Hindlimb muscle (tissue), 1 donor: ENCODE results near the gene ADAMTS16. TPM values are rescaled to one million over a fixed set of nuclear protein-coding genes. Genes with fewer than 3 reads are reported as not detected.

Experiments
- DNase-seq: peaks from one replicate; pipeline ENCODE4 v3.0.0-alpha.2; 2013
- polyA plus RNA-seq: library from polyadenylated mRNA; unstranded; fragments of 120-200 nt; gene quantifications from one replicate; pipeline ENCODE4 v1.2.1, GENCODE V29; 2013; ENCODE audit not compliant: insufficient read length

Gene ADAMTS16
- polyA plus RNA-seq, 1 donor = 7.4 TPM

DNA sequence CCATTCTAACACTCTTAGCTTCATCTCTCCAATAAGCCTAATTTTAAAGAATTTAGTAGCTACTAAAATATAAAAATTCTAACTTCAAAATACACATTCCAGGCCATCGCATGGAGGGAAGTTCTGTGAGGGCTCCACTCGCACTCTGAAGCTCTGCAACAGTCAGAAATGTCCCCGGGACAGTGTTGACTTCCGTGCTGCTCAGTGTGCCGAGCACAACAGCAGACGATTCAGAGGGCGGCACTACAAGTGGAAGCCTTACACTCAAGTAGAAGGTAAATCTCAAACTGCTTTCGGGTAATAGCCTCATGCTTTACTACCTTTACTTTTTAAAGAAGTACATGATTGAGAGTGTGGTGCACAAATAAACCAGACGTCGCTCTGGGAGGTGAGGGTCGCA, 94.8 kb downstream of the ADAMTS16 start:
- no peak for DNase-seq

DNA sequence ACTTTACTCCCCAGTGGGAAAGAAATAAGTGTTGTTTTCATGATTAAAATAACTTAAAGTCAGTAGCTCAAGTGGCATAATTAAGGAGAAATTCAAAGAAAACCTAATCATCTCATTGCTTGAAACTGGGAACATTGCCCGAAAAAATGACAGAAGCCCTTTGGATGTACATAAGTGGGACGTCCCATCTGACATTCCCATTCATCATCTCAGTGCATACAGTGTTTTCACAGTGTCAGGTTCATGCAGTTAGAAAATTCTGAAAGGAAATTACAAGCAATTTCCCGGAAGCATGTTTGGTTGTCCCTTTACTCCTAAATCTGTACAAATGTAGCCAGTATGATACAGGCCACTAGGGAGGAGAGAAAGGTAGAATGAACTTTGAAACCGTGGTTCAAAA, 95.6 kb downstream of the ADAMTS16 start:
- DNase-seq = no peak

DNA sequence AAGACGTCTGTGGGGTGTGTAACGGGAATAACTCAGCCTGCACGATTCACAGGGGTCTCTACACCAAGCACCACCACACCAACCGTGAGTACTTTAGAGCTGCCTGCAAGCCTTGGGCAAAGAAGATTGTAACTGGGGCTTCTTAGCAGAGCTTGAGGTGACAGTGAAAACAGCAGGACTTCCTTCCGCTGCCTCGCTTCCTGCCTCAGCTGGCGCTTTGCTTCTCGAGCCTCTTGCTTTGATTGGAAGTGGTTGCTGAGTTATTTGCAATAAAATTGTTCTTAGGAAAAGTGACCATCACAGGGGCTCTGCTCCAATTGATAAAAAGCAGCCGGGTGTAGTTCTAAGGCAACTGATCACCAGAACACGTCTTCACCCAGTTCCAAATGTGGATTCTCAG, 99.1 kb downstream of the ADAMTS16 start:
- DNase-seq = no peak

DNA sequence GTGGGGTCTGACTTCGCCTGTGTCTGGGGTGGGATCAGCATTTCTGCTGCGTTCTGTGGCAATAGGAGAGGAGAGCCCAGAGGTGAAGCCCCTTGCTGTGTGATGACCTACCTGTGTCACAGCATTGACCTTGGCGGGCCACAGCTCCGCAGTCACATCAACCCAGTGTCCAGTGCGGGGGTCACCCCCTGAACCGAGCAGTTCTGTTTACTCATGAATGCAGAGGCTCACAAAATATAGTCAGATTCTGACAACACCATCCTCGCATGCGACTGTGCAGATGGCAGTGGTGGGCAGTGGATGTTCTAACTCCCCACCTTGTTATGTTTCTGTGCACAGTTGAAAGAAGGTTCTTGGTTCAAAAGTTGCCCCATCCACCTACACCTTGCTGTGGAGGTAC, 100.1 kb downstream of the ADAMTS16 start:
- DNase-seq = no peak

DNA sequence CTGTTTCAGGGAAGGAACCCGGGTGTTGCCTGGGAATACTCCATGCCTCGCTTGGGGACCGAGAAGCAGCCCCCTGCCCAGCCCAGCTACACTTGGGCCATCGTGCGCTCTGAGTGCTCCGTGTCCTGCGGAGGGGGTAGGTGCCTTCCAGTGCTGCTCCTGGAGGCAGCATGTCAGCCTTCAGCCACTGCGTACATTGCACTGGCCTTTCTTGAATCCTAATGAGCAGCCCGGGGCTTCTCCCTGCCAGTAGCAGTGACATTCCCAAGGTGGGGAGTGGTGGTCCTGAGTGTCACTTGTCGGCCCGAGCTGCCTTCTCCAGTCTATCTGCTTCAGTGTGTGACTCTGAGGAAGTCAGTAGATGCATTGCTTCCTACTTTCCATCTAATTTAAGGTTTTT, 101.9 kb downstream of the ADAMTS16 start:
- DNase-seq = no peak

DNA sequence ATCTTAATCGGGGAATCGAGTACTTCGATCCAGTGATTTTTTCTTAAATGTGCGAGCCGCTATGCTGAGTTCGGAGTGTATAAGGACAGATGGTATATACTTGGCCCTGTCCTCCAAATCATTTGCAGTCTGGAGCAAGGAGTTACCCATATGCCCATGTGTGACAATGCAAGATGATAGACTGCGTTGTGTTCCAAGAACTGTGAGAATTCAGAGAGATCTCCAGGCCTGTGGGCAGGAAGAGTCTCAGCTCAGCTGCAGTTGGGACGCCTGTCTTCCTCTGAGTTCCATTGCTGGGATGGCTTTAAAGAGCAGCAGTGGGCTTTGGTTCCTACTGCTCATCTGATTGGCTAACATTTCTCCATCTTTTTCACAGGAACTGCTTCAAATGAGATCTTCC, 106.6 kb downstream of the ADAMTS16 start:
- no peak for DNase-seq

DNA sequence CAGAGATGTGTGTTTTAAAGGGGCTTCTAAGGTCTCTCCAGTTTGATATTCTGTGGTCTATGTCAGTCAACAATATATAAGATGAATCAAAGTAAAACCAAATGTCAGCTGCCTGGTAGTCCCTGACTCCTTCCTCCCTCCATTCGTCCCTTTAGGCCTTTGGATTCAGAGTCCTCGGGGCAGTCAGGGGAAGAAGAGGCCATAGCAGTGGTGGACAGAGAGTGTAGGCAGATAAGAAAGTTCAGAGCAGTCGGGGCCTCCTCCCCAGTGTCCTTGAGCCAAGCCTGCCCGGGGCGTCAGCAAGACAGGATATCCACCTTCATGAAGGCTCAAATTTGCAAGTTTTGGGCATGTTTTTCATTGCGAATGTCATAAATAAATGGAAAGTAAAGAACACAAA, 110.6 kb downstream of the ADAMTS16 start:
- DNase-seq = no peak

DNA sequence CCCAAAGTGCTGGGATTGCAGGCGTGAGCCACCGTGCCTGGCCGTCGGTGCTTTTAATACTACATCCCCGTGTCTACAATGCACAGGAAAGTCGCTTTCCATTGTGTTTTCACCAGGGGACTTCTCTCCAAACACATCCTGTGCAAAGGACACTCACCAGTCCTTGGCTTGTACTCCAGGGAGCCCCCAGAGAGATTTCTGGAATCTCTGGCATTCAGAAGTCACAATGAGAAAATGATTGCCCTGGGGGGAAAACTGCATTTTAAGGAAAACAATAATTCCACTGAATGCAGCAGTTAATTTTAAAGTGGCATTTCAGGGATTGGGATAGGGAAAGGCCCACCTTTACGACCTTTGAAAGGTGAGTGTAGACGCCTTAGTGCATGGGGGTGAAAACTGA, 112.0 kb downstream of the ADAMTS16 start:
- no peak for DNase-seq

DNA sequence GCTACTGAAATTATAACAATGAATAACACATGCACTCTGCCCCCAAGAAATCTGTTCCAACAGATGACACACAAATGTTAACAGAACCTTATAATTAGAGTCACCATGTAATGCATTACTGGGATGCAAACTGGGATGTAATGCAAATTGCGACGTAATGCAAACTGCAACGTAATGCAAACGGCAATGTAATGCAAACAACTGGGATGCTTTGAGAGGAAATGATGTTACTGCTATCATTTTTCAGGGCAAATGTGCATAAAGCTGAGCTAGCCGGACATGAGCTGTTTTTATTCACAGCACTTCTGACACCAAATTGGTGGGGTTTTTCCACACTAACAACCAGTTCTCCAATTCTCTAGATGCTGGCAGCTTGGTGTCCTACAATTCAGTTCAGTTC, 117.2 kb downstream of the ADAMTS16 start:
- no peak for DNase-seq

DNA sequence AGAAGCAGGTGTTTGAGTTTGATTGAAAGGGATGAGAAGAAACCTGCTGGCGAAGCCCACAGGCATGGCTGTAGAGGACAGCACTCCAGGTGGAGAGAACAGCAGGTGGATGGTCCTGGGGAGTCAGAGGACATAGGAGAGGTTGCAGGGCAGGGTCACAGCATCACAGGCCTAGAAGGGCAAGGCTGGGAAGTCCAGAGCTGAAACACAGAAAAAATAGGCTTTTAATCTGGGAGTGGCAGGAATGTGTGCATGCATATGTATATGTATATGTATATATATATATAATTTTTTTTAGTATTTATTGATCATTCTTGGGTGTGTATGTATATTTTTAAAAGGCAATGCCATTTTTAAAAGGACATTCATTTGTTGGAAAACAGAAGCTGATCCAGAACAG, 118.4 kb downstream of the ADAMTS16 start:
- no peak for DNase-seq

DNA sequence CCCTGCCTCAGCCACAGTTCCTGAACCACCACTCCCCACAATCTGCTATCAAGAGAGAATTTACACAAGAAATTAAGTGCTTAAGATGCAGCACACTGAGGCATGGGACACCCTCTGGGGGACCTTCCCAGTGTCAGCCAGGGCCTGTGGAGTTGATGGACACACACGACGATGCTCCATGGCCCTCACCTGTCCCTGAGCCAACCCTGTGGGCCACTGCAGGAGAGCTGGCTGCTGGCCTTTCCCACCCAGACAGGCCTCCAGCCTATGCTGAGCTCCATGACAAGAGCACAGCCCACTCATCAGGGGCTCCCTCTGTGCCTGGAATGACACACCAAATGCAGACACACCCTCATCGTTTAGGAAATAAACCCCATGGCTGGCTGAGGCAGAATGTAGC, 124.6 kb downstream of the ADAMTS16 start:
- DNase-seq = no peak

DNA sequence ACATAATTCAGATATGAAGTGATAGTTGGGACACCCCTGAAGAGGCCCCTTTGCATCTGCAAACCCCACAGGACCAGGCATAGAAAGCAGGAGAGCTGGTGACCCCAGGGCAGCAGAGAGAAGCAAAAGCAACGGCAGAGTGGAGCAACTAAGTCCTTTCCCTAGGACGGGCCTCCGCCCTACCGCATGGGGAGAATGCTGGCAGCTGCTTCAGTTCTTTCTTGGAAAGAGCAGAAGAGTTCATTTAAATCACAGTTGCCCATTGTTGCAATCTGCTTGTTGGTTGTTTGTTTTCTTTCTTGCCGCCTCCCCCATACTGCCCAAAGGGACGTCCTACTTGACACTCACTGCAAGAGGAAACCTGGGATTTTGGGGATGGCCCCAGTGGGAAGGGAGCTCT, 126.2 kb downstream of the ADAMTS16 start:
- no peak for DNase-seq

DNA sequence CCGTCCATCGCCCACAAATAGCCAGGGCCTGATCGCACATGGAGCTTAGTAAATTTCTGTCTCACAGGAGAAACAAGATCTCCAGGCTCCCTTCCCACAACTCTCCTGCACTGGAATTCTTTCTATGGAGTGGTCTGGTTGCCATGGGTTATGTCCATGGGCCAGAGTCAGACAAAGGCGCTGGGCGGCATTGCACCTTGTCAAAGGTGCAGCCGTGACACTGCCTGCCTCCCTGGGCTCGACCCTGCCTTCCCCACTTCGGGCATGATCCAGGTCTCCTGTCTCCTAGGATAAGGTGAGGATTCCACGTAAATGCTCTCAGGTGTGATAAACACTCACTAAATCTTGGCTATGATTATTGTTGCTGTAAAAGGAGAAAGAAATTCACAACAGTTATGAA, 130.0 kb downstream of the ADAMTS16 start:
- no peak for DNase-seq

DNA sequence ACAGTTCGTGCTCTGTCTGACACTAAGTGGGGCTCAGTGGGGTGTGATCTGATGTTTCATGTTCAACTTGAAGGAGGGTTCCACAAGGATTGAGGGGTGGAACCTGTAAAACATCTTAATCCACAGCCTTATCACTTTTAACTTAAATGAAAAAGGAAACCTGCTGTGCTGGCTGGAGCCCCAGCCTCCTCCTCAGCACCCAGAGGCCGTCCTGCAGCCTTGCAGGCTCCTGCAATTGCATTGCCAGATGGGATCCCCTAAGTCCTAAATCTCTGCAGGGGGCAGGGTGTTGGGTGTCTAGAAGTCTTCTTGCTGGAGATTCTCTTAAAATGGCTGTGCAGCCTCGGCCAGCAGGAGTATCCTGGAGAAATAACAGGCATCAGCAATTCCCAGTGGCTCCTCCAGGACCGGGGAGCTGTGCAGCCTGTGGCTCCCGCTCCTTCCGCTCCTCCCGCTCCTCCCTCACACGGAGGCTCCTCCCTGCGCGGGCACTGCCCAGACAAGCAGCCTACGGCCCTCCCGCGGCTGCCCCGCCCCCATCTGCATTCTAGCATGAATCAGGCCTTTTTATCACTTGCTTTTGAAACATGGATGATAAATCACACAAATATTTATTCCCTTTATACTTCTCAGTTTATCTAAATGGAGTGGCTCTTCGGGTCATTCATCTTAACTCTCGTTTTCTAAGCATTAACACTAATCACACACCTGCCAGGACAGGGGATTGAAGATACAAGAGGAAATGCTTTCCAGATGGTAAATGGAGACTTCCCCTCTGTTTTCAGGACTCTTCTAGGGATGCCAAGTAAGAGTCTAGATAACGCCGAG, 131.0 kb downstream of the ADAMTS16 start:
- no peak for DNase-seq

DNA sequence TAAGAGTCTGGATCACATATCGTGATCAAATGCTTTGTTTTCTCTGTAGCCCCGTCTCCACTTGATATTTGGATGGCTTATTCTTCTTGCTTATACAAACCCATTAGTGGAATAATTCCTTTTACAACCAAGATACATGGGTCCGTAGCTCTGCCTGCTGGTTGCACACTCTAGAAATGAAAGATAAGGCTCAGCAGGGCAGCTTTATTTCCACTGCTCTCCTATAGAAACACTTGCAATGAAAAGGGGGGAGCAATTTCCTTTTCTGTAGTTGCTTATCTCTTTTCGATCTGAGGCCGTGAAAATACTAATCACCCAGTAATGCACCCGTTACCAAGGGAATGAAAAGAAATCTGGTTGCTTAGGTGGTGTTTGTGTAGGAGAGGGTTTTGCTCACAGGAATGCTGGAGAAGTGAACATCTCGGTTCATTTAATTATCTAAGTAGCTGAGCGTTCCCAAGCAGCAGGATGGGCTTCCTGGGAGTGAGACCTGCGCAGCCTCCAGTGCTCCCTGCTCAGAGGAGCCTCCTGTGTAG, 131.7 kb downstream of the ADAMTS16 start:
- DNase-seq = no peak

DNA sequence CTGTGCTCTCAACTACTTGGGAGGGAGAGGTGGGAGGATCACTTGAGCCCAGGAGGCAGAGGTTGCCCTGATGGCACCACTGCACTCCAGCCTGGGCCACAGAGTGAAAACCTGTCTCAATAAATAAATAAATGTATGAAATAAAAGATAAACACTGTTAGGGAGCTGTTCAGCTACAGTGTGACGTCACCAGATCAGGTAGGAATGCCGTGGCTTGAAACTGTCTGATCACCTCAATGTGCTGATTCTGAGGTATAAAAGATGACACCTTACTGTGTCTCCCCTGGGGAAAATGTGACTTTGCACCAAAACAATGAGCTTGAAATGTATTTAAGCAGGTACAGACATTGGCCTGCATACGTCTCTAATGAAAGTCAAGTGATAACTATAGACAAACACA, 133.3 kb downstream of the ADAMTS16 start:
- no peak for DNase-seq

DNA sequence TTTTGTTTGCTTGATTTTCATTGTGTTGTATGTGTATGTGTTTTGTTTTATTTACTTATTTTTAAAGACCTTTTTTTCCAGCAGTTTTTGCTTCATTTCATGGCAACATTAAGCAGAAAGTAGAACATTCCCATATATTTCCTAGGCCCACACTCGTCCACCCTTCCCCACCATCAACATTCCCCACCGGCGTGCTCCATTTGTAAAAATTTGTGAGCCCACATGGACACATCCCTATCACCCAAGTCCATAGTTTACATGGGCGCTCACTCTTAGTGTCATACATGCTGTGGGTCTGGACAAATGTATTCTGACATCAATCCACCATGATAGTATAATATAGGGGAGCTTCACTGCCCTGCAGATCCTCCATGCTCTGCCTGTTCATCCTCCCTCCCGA, 133.8 kb downstream of the ADAMTS16 start:
- no peak for DNase-seq

DNA sequence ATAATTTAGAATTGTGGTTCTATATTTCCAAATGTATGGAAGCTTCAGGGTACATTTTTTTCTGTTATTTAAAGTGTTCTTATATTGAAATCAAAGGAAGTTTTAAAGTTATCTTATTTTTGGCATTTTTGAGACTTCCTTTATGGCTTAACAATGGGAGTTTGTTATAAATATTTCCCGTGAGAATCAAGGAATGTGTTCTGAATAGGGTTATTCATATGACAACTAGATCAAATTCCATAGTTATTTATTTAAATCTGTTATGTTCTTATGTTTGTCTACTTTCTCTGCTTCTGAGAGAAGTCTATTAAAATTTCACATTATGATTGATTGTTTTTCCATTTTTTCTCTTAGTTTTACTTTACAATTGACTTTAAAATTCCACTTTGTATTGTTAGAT, 135.1 kb downstream of the ADAMTS16 start:
- no peak for DNase-seq

DNA sequence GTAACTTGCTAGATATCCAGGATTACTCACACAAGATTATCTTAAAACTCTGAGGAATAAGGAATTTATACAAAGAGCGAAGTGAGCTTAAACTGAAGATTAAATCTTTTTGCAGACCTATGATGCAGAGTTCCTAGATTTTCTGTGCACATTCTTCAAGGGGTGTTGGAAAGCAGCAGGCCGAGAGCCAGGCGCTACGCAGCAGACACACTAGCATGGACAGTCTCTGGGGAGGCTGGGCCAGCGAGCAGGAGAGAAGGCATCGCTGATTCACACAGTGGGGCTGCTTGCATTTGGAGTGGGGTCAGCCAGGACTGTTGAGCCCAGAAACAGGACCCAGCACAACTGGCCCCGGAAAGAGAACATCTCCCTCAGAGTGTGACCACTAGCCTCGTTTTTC, 136.3 kb downstream of the ADAMTS16 start:
- DNase-seq = no peak

DNA sequence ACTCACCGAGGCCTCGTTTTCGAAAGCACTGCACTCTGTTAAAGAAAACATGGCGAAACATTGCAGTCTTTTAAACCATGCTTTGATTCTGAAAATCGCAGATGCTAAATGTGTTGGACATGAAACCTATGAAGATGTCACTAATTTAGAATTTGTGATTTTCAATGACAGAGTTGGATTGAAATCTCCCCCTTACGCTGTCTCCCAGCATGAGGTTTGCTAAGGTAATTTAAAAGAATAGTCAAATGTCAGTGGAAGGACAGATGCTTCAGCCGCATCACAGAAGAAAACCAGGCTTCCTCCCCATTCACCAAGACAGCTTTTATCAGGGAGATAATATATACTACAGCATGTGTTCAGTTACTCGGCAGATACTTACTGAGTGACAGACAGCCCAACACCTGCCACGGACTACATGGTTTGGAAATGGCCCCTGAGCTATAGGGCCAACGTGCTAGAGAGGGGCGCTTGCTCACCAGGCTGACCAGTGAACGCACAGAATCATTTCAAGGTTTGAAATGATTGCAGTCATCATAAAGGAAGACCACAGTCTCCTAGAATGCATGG, 136.9 kb downstream of the ADAMTS16 start:
- DNase-seq = no peak

DNA sequence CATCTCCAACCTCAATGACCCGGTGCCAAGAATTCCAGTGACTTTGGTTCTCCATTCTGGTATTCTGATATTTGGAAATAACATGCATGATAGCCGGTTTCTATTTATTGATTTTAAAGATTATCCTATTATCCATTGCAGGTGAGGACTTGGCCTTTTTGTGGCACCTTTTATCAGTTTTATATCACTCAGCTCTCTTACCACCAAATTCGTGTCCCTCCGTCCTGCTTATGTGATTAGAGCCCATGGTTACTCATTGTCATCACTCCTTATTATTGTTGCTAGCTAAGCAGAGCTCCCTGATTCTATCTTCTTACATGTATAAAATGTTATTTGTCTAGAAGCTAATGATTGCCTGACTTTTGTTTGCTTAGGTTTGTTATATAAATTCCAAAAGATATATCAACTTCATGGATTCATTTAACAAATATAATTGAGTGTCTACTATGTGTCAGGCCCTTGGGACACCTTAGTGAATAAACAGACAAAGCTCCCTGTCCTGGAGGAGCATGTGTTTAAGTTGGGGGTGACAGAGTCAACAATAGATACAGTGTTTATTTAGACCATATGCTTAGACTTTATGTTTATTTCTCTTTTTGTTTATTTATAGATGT, 138.2 kb downstream of the ADAMTS16 start:
- no peak for DNase-seq

DNA sequence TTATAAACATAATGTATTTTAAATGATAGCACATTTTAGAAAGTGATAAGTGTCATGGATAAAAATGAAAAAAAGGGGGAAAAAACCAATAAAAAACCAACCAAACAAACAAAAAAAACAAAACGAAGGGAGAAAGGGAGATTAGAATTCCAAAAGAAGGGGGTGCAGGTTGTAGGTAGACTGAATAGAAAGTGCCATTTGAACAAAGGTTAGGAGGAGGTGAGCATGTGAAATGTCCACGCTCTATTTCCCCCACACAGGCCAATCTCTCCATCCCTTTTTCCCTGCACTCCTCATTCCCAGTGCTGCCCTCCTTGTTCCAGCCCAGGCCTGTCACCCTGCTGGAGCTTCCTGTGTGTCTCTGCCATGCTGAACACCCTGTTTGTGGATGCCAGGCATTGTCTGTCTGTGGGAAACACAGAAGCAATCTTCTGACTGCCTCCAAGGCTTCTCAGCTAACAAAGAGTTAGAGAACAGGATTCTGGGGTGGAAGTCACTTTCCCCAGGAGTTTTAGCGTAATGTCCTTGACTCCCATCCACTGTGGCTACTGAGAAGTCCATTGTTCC, 138.8 kb downstream of the ADAMTS16 start:
- DNase-seq = no peak

DNA sequence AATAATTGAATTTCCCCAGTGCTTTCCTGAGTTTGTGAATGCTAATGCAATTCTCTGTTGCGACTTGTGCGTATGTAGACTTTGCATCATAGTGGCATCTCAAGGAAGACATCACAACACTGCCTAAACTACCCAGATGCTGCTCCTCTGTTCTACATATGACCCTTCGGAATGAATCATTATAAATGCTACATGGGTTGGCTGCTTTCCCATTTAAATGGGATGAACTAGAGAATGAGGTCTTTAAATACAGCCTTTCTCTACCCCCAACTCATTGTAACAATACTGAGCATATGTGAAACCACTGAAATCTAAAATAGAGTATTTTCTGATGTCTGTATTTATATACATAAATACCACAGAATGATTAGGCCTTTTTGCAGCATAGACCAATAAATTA, 145.8 kb downstream of the ADAMTS16 start:
- DNase-seq = no peak

DNA sequence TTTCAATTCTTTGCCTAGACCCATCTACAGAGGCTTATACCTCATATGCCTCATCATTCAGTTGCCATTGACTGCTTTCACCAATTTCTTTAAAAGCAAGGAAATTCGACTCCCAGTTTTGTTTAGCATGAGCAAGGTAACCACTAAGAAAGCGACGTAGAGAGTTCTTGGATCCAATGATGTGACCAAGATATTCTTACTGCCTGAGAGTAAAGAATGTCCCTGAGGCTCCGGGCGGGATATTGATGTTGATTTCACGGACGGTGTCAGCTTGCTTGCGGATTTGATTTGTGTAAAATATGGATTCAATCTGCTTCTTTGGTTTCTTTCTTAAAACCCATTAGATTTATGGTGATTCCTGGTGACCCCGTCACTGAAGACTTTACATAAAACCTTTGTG, 147.3 kb downstream of the ADAMTS16 start:
- no peak for DNase-seq
